ENCODE data around the gene SCARB1. TPM values are rescaled to one million over a fixed set of nuclear protein-coding genes. Genes with fewer than 3 reads are reported as not detected.

The SCARB1 gene
- total RNA-seq, 4 donors from 2014 or later: 8.3 to 24.1 (median 13.0) TPM

DNA sequence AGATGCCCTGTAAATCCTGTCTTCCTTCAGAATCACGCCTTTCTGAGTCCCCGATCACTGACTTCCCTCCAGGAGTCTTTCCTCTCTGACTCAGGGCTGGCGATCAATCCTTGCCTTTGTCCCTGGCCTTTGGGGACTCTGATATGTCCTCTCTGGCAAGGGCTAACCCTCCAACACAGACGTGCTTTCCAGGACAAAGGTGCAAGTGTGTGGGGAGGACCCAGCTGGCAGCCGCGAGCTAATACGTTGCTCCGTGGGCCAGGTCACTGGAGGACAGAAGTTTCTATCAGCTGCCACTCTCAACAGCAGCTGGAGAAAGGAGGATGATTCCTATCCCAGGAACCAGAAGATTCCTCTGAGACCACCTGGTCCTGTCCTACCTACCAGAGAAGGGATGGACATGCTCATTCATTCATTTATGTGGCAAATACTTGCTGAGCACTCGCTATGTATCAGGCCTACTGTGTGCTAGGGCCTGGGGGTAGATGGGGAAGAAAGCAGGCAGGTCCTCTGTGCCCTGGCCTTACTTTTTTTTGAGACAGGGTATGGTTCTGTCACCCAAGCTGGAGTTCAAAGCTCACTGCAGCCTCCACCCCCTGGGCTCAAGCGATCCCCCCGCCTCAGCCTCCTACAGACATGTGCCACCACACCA, 8.5 kb upstream of the SCARB1 start:
- no peak for DNase-seq (ENCODE audit: extremely low spot score)
- Histone ChIP-seq H3K36me3 (no peaks in the 10 kb centered on the region), H3K27ac (replicated peaks in 1 of 4) (no peak overlapping the region), H3K4me1 (no peaks in the 10 kb centered on the region), H3K9me3 (no peaks in the 10 kb centered on the region), H3K27me3 (no peaks in the 10 kb centered on the region), H3K4me3 (no peak overlapping the region)
- WGBS: 80% methylated on average over 11 of the region's 11 CpGs
- intact Hi-C loops (cut with DNase I): no loop called here
- TF ChIP-seq, protein P1, sequence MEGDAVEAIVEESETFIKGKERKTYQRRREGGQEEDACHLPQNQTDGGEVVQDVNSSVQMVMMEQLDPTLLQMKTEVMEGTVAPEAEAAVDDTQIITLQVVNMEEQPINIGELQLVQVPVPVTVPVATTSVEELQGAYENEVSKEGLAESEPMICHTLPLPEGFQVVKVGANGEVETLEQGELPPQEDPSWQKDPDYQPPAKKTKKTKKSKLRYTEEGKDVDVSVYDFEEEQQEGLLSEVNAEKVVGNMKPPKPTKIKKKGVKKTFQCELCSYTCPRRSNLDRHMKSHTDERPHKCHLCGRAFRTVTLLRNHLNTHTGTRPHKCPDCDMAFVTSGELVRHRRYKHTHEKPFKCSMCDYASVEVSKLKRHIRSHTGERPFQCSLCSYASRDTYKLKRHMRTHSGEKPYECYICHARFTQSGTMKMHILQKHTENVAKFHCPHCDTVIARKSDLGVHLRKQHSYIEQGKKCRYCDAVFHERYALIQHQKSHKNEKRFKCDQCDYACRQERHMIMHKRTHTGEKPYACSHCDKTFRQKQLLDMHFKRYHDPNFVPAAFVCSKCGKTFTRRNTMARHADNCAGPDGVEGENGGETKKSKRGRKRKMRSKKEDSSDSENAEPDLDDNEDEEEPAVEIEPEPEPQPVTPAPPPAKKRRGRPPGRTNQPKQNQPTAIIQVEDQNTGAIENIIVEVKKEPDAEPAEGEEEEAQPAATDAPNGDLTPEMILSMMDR (IDR thresholded peaks at IDR 0.05): no peak
- TF ChIP-seq POLR2A (IDR thresholded peaks at IDR 0.05; ENCODE audit: low read depth): no peak
- TF ChIP-seq EP300 (IDR thresholded peaks at IDR 0.05): no peak
- TF ChIP-seq POLR2AphosphoS5 (IDR thresholded peaks at IDR 0.05): no peak

DNA sequence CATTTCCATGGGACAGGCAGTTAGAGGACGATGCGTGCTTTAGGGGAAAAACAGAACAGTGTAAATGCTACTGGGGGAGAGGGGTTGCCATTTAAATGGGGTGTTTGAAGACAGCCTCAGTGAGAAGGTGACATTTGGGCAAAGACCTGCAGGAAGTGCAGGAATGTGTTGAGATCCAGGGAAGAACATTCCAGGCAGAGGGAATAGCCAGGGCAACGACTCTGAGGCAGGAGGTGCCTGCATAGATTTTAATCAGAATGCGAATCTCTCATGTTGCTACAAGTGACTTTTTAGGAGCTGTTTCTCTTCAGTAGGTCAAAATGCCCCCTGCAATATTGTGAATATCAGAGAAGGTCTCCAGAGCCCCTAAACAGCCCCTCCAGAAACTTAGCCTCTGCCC, 7.6 kb upstream of the SCARB1 start:
- WGBS: 90% methylated on average over 4 of the region's 4 CpGs
- Histone ChIP-seq H3K27me3 (no peaks in the 10 kb centered on the region), H3K27ac (replicated peaks in 1 of 4) (no peak overlapping the region), H3K9me3 (no peaks in the 10 kb centered on the region), H3K4me3 (no peak overlapping the region), H3K36me3 (no peaks in the 10 kb centered on the region), H3K4me1 (no peaks in the 10 kb centered on the region)
- DNase-seq (ENCODE audit: extremely low spot score): no peak
- TF ChIP-seq POLR2AphosphoS5 (IDR thresholded peaks at IDR 0.05) (no peak), POLR2A (IDR thresholded peaks at IDR 0.05; ENCODE audit: low read depth) (no peak), EP300 (IDR thresholded peaks at IDR 0.05) (no peak)
- TF ChIP-seq, protein P1 (IDR thresholded peaks at IDR 0.05): no peak
- intact Hi-C loops (cut with DNase I): no loop called here

DNA sequence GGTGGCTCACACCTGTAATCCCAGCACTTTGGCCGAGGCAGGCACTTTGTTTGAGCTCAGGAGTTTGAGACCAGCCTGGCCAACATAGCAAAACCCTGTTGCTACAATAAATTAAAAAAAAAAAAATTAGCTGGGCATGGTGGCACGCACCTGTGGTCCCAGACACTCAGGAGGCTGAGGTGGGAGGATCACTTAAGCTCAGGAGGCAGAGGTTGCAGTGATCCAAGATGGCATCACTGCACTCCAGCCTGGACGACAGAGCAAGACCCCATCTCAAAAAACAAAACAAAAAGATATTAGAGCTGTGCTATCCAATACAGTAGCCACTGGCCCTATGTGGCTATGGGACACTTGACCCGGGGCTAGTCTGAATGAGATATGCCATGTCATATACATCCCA, 6.9 kb upstream of the SCARB1 start:
- intact Hi-C loops (cut with DNase I): no loop called here
- H3K4me1 ChIP-seq: no peaks in the 10 kb centered on the region
- H3K9me3 ChIP-seq: no peaks in the 10 kb centered on the region
- no peak overlapping the region for H3K4me3 ChIP-seq
- WGBS: 85% methylated on average over 4 of the region's 4 CpGs
- no peak for DNase-seq (ENCODE audit: extremely low spot score)
- no peak overlapping the region for H3K27ac ChIP-seq (replicated peaks in 1 of 4)
- TF ChIP-seq, protein P1 (IDR thresholded peaks at IDR 0.05): no peak
- TF ChIP-seq EP300 (IDR thresholded peaks at IDR 0.05): no peak
- TF ChIP-seq POLR2AphosphoS5 (IDR thresholded peaks at IDR 0.05): no peak
- TF ChIP-seq POLR2A (IDR thresholded peaks at IDR 0.05; ENCODE audit: low read depth): no peak
- H3K27me3 ChIP-seq: no peaks in the 10 kb centered on the region
- H3K36me3 ChIP-seq: no peaks in the 10 kb centered on the region

DNA sequence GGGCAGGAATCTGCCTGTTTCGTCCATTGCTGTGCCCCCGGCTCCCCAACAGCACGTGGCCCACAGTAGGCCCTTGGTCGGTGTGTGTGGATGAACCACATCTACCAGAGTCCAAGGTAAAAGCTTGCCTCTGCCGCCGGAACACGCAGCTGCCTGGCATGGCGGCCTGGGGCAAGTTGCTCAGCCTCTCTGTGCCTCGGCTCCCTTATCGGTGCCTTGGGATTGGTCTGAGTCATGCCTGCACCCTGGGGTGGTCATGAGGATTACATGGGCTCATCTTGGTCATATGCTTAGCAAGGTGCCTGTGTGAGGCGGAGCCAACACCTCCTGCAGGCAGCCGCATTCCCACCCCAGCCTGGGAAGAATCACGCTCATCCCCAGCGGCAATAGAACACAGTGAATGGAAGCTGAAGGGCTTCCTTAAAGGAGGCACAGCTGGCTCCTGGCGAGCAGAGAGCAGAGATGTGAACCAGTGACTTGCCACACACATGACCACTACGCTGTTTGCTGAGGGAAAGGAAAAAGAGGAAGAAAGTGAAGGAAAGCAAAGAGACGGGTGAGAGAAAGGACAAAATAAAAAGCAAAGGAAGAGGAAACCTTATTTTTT, 5.5 kb upstream of the SCARB1 start:
- intact Hi-C loops (cut with DNase I): no loop called here
- DNase-seq (ENCODE audit: extremely low spot score): no peak
- TF ChIP-seq EP300 (IDR thresholded peaks at IDR 0.05) (no peak), POLR2A (IDR thresholded peaks at IDR 0.05; ENCODE audit: low read depth) (no peak), POLR2AphosphoS5 (IDR thresholded peaks at IDR 0.05) (peak in 1 of 2 donors; percentile 37)
- TF ChIP-seq, protein P1 (IDR thresholded peaks at IDR 0.05): no peak
- Histone ChIP-seq H3K27me3 (no peaks in the 10 kb centered on the region), H3K27ac (replicated peaks in 1 of 4) (peak overlapping the region in 3 of 4 donors; percentile 46 to 53 (median 46)), H3K36me3 (no peaks in the 10 kb centered on the region), H3K9me3 (no peaks in the 10 kb centered on the region), H3K4me1 (peaks cover 1 to 5% (median 3%) of the 10 kb centered on the region in 4 donors), H3K4me3 (no peak overlapping the region)
- 64% methylated on average over 16 of the region's 17 CpGs for WGBS

Measured in esophagus muscularis mucosa (tissue), 4 donors.